Karpas-422 (cell line): ENCODE data around the gene TUBB2A. TPM values are rescaled to one million over a fixed set of nuclear protein-coding genes. Genes with fewer than 3 reads are reported as not detected.
"Not testable (repeated sequence)": the region's sequence is repeated elsewhere in the genome, so short reads cannot be mapped to it uniquely, and the experiment has no call there.

Experiments used
- DNase-seq: peaks from one replicate; pipeline ENCODE4 v3.0.0-alpha.2; 2015
- H2AFZ ChIP-seq: fragments of 200-600 bp; sonication (generic); 2 replicates; pipeline ENCODE4 v1.6.1; 2014; ENCODE audit warnings: antibody characterized with exemption, low read length, mixed read lengths
- H3K27ac ChIP-seq: fragments of 200-600 bp; sonication (generic); 2 replicates; pipeline ENCODE4 v1.5.1; 2014; ENCODE audit warnings: mild to moderate bottlenecking, low read length, moderate library complexity
- H3K27me3 ChIP-seq: fragments of 200-600 bp; sonication (generic); 2 replicates; pipeline ENCODE4 v1.6.1; 2014; ENCODE audit warnings: low read length, mixed read lengths
- H3K36me3 ChIP-seq: fragments of 200-600 bp; sonication (generic); 2 replicates; pipeline ENCODE4 v1.6.1; 2014; ENCODE audit warnings: low read length, mixed read lengths; ENCODE audit not compliant: insufficient read depth
- H3K4me1 ChIP-seq: fragments of 200-600 bp; sonication (generic); 2 replicates; pipeline ENCODE4 v1.6.1; 2014; ENCODE audit warnings: mild to moderate bottlenecking, low read length, mixed read lengths
- H3K4me2 ChIP-seq: fragments of 200-600 bp; sonication (generic); 2 replicates; pipeline ENCODE4 v1.6.1; 2014; ENCODE audit warnings: low read length, low read depth, mild to moderate bottlenecking; ENCODE audit not compliant: poor library complexity, severe bottlenecking
- H3K4me3 ChIP-seq: fragments of 200-600 bp; sonication (generic); 2 replicates; pipeline ENCODE4 v1.5.1; 2014; ENCODE audit warnings: mild to moderate bottlenecking, antibody characterized with exemption, low read length, mixed read lengths
- H3K79me2 ChIP-seq: fragments of 200-600 bp; sonication (generic); 2 replicates; pipeline ENCODE4 v1.6.1; 2014; ENCODE audit warnings: mild to moderate bottlenecking, low read length, mixed read lengths
- H3K9ac ChIP-seq: fragments of 200-600 bp; sonication (generic); 2 replicates; pipeline ENCODE4 v1.6.0; 2014; ENCODE audit warnings: low read length
- H3K9me2 ChIP-seq: fragments of 200-600 bp; sonication (generic), shearing (Covaris generic); replicated peaks from 2 replicates; pipeline ENCODE4 v1.6.0; 2014; ENCODE audit warnings: mild to moderate bottlenecking, low read length, moderate library complexity; ENCODE audit not compliant: insufficient read depth
- H3K9me3 ChIP-seq: fragments of 300-700, 200-600 bp; sonication (generic); 2 replicates; pipeline ENCODE4 v1.6.1; 2014; ENCODE audit warnings: low read length, mixed read lengths
- H4K20me1 ChIP-seq: fragments of 200-600 bp; sonication (generic); 2 replicates; pipeline ENCODE4 v1.6.1; 2014; ENCODE audit warnings: mild to moderate bottlenecking, antibody characterized with exemption, low read length, low read depth; ENCODE audit not compliant: insufficient read depth
- total RNA-seq: library from RNA; depleted of rRNA; stranded (reverse); fragments of >200 nt; shearing (Covaris generic); gene quantifications from 2 replicates; pipeline ENCODE4 v1.2.3, GENCODE V29; 2014; ENCODE audit warnings: low replicate concordance

The TUBB2A gene
- total RNA-seq, 1 experiment from 2014 or later, result not detected

- H3K9me2 ChIP-seq, H3K36me3 ChIP-seq, H2AFZ ChIP-seq, H3K4me2 ChIP-seq, H3K4me3 ChIP-seq, H4K20me1 ChIP-seq, H3K27ac ChIP-seq, H3K79me2 ChIP-seq, DNase-seq, H3K9me3 ChIP-seq, H3K27me3 ChIP-seq, H3K9ac ChIP-seq: not testable (repeated sequence)
- H3K4me1 ChIP-seq, result peaks cover 16% of the 10 kb centered on the region
Observed at GRCh38 chr6:3155416-3155815, 1.9 kb downstream of the TUBB2A start.

- Histone ChIP-seq H3K27me3 (no peaks in the 10 kb centered on the region), H2AFZ (no peak overlapping the region), H3K9me2 (no peaks in the 10 kb centered on the region), H3K79me2 (no peaks in the 10 kb centered on the region), H3K9ac (no peak overlapping the region), H3K9me3 (no peaks in the 10 kb centered on the region), H4K20me1 (no peaks in the 10 kb centered on the region; the same call in 1 of the 2 replicates), H3K4me1 (peaks cover 12% of the 10 kb centered on the region), H3K4me3 (no peak overlapping the region), H3K36me3 (peaks cover 2% of the 10 kb centered on the region; the same call in 1 of the 2 replicates), H3K27ac (no peak overlapping the region), H3K4me2 (no peak overlapping the region)
- no peak for DNase-seq
Observed at GRCh38 chr6:3152689-3153088, 4.7 kb downstream of the TUBB2A start.

- no peaks in the 10 kb centered on the region for H3K79me2 ChIP-seq
Observed at GRCh38 chr6:3151691-3152090, 5.7 kb downstream of the TUBB2A start.

GRCh38 chr6:3147914-3148757 is 9.2 kb downstream of the TUBB2A start:
- H3K36me3 ChIP-seq, result peaks cover 6% of the 10 kb centered on the region
- H3K9me2 ChIP-seq, result no peaks in the 10 kb centered on the region
- H3K79me2 ChIP-seq, result no peaks in the 10 kb centered on the region
- no peak overlapping the region for H3K9ac ChIP-seq
- no peak overlapping the region for H2AFZ ChIP-seq
- peaks cover 4% of the 10 kb centered on the region for H3K4me1 ChIP-seq
- DNase-seq, result no peak
- no peak overlapping the region for H3K4me3 ChIP-seq
- H3K27me3 ChIP-seq, result no peaks in the 10 kb centered on the region
- H3K4me2 ChIP-seq, result no peak overlapping the region
- no peaks in the 10 kb centered on the region; the same call in 1 of the 2 replicates for H4K20me1 ChIP-seq
- H3K27ac ChIP-seq, result no peak overlapping the region
- H3K9me3 ChIP-seq, result no peaks in the 10 kb centered on the region

More at GRCh38 chr6:3151691-3152090, 5.7 kb downstream of the TUBB2A start:
- Histone ChIP-seq H3K9me3 (no peaks in the 10 kb centered on the region), H3K4me3 (no peak overlapping the region), H3K9me2 (no peaks in the 10 kb centered on the region), H3K9ac (no peak overlapping the region), H2AFZ (no peak overlapping the region), H3K27ac (no peak overlapping the region), H3K27me3 (no peaks in the 10 kb centered on the region), H3K36me3 (peaks cover 6% of the 10 kb centered on the region), H3K4me1 (peaks cover 4% of the 10 kb centered on the region), H4K20me1 (no peaks in the 10 kb centered on the region; the same call in 1 of the 2 replicates), H3K4me2 (no peak overlapping the region)
- DNase-seq, result no peak

- Histone ChIP-seq H3K4me2 (no peak overlapping the region), H2AFZ (no peak overlapping the region), H3K9me3 (no peaks in the 10 kb centered on the region), H3K36me3 (peaks cover 6% of the 10 kb centered on the region), H3K4me1 (no peaks in the 10 kb centered on the region), H3K4me3 (no peak overlapping the region), H3K27me3 (no peaks in the 10 kb centered on the region), H4K20me1 (no peaks in the 10 kb centered on the region), H3K9me2 (no peaks in the 10 kb centered on the region), H3K9ac (no peak overlapping the region), H3K27ac (no peak overlapping the region), H3K79me2 (no peaks in the 10 kb centered on the region)
- DNase-seq, result no peak
Observed at GRCh38 chr6:3144571-3144970, 12.8 kb downstream of the TUBB2A start.

- DNase-seq, result no peak
- H3K9ac ChIP-seq, result no peak overlapping the region
Observed at GRCh38 chr6:3143158-3143557, 14.2 kb downstream of the TUBB2A start.

GRCh38 chr6:3142536-3142935 is 14.8 kb downstream of the TUBB2A start:
- no peak overlapping the region for H3K9ac ChIP-seq
- H3K79me2 ChIP-seq, result no peaks in the 10 kb centered on the region

More at GRCh38 chr6:3143158-3143557, 14.2 kb downstream of the TUBB2A start:
- Histone ChIP-seq H3K4me2 (no peak overlapping the region), H2AFZ (no peak overlapping the region), H3K27me3 (no peaks in the 10 kb centered on the region), H3K4me3 (no peak overlapping the region), H3K4me1 (no peaks in the 10 kb centered on the region), H3K9me3 (no peaks in the 10 kb centered on the region), H3K9me2 (no peaks in the 10 kb centered on the region), H3K27ac (no peak overlapping the region), H4K20me1 (no peaks in the 10 kb centered on the region), H3K36me3 (peaks cover 6% of the 10 kb centered on the region), H3K79me2 (no peaks in the 10 kb centered on the region)

GRCh38 chr6:3140201-3140600 is 17.1 kb downstream of the TUBB2A start:
- DNase-seq, result no peak
- Histone ChIP-seq H3K4me1 (no peaks in the 10 kb centered on the region), H3K27ac (no peak overlapping the region), H3K9me3 (no peaks in the 10 kb centered on the region), H3K9me2 (no peaks in the 10 kb centered on the region), H3K4me2 (no peak overlapping the region), H3K27me3 (no peaks in the 10 kb centered on the region), H3K36me3 (peaks cover 6% of the 10 kb centered on the region; the same call in 1 of the 2 replicates), H3K9ac (no peak overlapping the region), H3K4me3 (no peak overlapping the region), H4K20me1 (no peaks in the 10 kb centered on the region), H2AFZ (no peak overlapping the region), H3K79me2 (no peaks in the 10 kb centered on the region)

More at GRCh38 chr6:3142536-3142935, 14.8 kb downstream of the TUBB2A start:
- Histone ChIP-seq H3K4me1 (no peaks in the 10 kb centered on the region), H3K27ac (no peak overlapping the region), H3K9me3 (no peaks in the 10 kb centered on the region), H3K4me3 (no peak overlapping the region), H3K4me2 (no peak overlapping the region), H3K27me3 (no peaks in the 10 kb centered on the region), H2AFZ (no peak overlapping the region), H3K36me3 (peaks cover 6% of the 10 kb centered on the region), H3K9me2 (no peaks in the 10 kb centered on the region), H4K20me1 (no peaks in the 10 kb centered on the region)
- no peak for DNase-seq
